Measurements from ENCODE around the gene GRID1.

- TF ChIP-seq CTCF (IDR thresholded peaks at IDR 0.05) (no peak), POLR2AphosphoS5 (IDR thresholded peaks at IDR 0.05; ENCODE audit: low read depth, low read length) (no peak), TAF1 (IDR thresholded peaks at IDR 0.05; ENCODE audit: borderline replicate concordance, low read depth, low read length) (no peak), EP300 (IDR thresholded peaks at IDR 0.05; ENCODE audit: borderline replicate concordance in 1 of 2, low read depth in 1 of 2, low read length in 1 of 2) (no peak), EZH2phosphoT487 (IDR thresholded peaks at IDR 0.05; ENCODE audit: borderline replicate concordance, low read depth) (no peak), FOXM1 (IDR thresholded peaks at IDR 0.05; ENCODE audit: low read depth) (no peak), RXRA (IDR thresholded peaks at IDR 0.05; ENCODE audit: borderline replicate concordance, low read depth) (no peak), ELF1 (IDR thresholded peaks at IDR 0.05) (no peak), MAX (IDR thresholded peaks at IDR 0.05; ENCODE audit: low read depth) (no peak), USF1 (IDR thresholded peaks at IDR 0.05; ENCODE audit: borderline replicate concordance, low read depth) (no peak), FOSL2 (IDR thresholded peaks at IDR 0.05; ENCODE audit: borderline replicate concordance, low read depth) (no peak)
Observed at GRCh38 chr10:85581371-85581770, 785.2 kb downstream of the GRID1 start.
